Endodermal cell (in vitro differentiated cells): ENCODE results near the gene ECHS1. TPM values are rescaled to one million over a fixed set of nuclear protein-coding genes. Genes with fewer than 3 reads are reported as not detected.

Experiments used
- DNase-seq: peaks from one replicate; pipeline ENCODE4 v3.0.0-alpha.2; 2017
- H3K27ac ChIP-seq: 2 replicates; pipeline ENCODE4 v1.5.1; 2013; ENCODE audit warnings: mild to moderate bottlenecking, low read depth, low read length, moderate library complexity
- H3K27me3 ChIP-seq: 2 replicates; pipeline ENCODE4 v1.6.1; 2013; ENCODE audit warnings: mild to moderate bottlenecking, low read length, moderate library complexity; ENCODE audit not compliant: insufficient read depth, control insufficient read depth, poor library complexity, severe bottlenecking
- H3K36me3 ChIP-seq: 2 replicates; pipeline ENCODE4 v1.7.0; 2013; ENCODE audit warnings: mild to moderate bottlenecking, low read length, moderate library complexity; ENCODE audit not compliant: control insufficient read depth, insufficient read depth
- H3K4me1 ChIP-seq: one replicate; pipeline ENCODE4 v1.7.0; 2013; ENCODE audit warnings: low read length; ENCODE audit not compliant: control insufficient read depth, insufficient read depth
- H3K4me3 ChIP-seq: 2 replicates; pipeline ENCODE4 v1.5.1; 2013; ENCODE audit warnings: mild to moderate bottlenecking, low read length, moderate library complexity
- H3K9ac ChIP-seq: 2 replicates; pipeline ENCODE4 v1.6.1; 2013; ENCODE audit warnings: mild to moderate bottlenecking, low read length, moderate library complexity; ENCODE audit not compliant: poor library complexity, severe bottlenecking; ENCODE audit errors: extremely low read depth
- H3K9me3 ChIP-seq: 2 replicates; pipeline ENCODE4 v1.6.1; 2013; ENCODE audit warnings: mild to moderate bottlenecking, low read length, moderate library complexity; ENCODE audit not compliant: control insufficient read depth
- H3K27ac Mint-ChIP-seq: 2 replicates; pipeline ENCODE4 v1.8.0; 2020; ENCODE audit warnings: mixed read lengths
- H3K27me3 Mint-ChIP-seq: 2 replicates; pipeline ENCODE4 v1.8.0; 2021; ENCODE audit warnings: mild to moderate bottlenecking, mixed read lengths; ENCODE audit not compliant: insufficient read depth
- H3K36me3 Mint-ChIP-seq: 2 replicates; pipeline ENCODE4 v1.8.0; 2020; ENCODE audit warnings: low read depth, mixed read lengths
- H3K4me1 Mint-ChIP-seq: 2 replicates; pipeline ENCODE4 v1.8.0; 2020; ENCODE audit warnings: mixed read lengths
- H3K4me3 Mint-ChIP-seq: 2 replicates; pipeline ENCODE4 v1.8.0; 2020; ENCODE audit warnings: mild to moderate bottlenecking, moderate library complexity, mixed read lengths
- H3K9me3 Mint-ChIP-seq: 2 replicates; pipeline ENCODE4 v1.8.0; 2020; ENCODE audit warnings: mild to moderate bottlenecking, mixed read lengths
- WGBS, 2 experiments: methylation state at CpG; one replicate each; pipeline versions ENCODE4 v1.1.5 to v1.1.7; 2013; ENCODE audit warnings: missing lambda C conversion rate in 2 of 2, mixed read lengths in 1 of 2; ENCODE audit not compliant: insufficient coverage in 1 of 2, insufficient read length in 1 of 2; 5-methylcytosine and 5-hydroxymethylcytosine counted together
- total RNA-seq, 2 donors: library from RNA; stranded (reverse); fragmentation: NEBNext Ultra II Directional in 1 of 2; extraction: Animal tissue kit (Norgen Biotek cat#: 25700) in 1 of 2; gene quantifications; 2 replicates in 1 of 2; 3 replicates in 1 of 2; pipeline ENCODE4 v1.2.1, GENCODE V29; 2021
- TF ChIP-seq, protein P1 (sequence below): fragments of 200-600 bp; sonication (generic); conservative IDR thresholded peaks from 2 replicates; pipeline ENCODE4 v1.5.0; 2021; ENCODE audit warnings: antibody characterized with exemption, mild to moderate bottlenecking

Gene ECHS1
- total RNA-seq, 2 donors from 2014 or later = 92.3 to 102 TPM

DNA sequence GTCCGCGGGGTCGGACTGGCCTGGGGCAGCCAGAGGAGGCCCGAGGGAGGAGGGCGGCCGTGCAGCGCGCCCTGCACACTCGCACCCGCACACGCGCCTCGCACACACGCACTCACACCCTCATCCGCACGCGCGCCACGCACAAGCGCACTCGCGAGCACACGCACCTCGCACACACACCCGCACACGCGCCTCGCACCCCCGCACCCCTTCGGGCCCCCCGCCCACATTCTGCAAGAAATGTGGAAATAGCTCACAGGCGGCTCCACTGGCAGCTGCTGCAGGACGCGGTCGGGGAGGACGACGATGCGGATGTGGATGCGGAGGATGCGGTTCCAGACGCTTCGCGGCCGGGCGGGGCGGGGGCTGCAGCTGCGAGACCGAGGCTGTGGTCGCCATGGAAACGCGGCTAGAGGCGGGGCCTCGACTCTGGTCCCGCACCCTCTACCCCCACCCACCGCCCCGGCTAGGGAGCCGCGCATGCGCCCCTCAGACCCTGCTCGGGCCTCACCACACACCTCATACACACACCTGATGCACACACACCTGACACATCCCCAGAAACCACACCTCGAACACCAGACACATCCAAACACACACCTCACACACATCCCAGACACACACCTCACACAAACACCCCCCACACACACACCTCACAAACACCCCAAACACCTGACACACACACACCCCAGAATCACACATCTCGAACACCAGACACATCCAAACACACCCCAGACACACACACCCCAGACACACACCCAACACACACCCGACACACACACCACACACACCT lies 36.4 kb downstream of the ECHS1 start, which contains the start of gene CALY:
TSS of gene CALY (minus strand) at position 320 of the 793 bp plus-strand sequence. CDS start 7,907 bp downstream, outside the sequence.
- Histone ChIP-seq H3K9me3 (peaks cover 11% of the 10 kb centered on the region), H3K27me3 (peaks cover 96% of the 10 kb centered on the region), H3K9ac (no peak within 1 kb of the TSS), H3K27ac (no peak within 1 kb of the TSS), H3K36me3 (no peaks in the 10 kb centered on the region), H3K4me3 (no peak within 1 kb of the TSS), H3K4me1 (no peaks in the 10 kb centered on the region)
- Mint-ChIP-seq H3K4me3 (no peak within 1 kb of the TSS), H3K9me3 (peaks cover 5% of the 10 kb centered on the region), H3K36me3 (no peaks in the 10 kb centered on the region), H3K27ac (no peak within 1 kb of the TSS), H3K4me1 (no peaks in the 10 kb centered on the region), H3K27me3 (peaks cover 20% of the 10 kb centered on the region)
- TF ChIP-seq, protein P1, sequence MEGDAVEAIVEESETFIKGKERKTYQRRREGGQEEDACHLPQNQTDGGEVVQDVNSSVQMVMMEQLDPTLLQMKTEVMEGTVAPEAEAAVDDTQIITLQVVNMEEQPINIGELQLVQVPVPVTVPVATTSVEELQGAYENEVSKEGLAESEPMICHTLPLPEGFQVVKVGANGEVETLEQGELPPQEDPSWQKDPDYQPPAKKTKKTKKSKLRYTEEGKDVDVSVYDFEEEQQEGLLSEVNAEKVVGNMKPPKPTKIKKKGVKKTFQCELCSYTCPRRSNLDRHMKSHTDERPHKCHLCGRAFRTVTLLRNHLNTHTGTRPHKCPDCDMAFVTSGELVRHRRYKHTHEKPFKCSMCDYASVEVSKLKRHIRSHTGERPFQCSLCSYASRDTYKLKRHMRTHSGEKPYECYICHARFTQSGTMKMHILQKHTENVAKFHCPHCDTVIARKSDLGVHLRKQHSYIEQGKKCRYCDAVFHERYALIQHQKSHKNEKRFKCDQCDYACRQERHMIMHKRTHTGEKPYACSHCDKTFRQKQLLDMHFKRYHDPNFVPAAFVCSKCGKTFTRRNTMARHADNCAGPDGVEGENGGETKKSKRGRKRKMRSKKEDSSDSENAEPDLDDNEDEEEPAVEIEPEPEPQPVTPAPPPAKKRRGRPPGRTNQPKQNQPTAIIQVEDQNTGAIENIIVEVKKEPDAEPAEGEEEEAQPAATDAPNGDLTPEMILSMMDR = no peak
- 41 to 46% methylated on average over 16 to 63 of the region's 63 CpGs for whole genome bisulfite sequencing, 2 experiments
- peak; percentile 80 for DNase-seq

DNA sequence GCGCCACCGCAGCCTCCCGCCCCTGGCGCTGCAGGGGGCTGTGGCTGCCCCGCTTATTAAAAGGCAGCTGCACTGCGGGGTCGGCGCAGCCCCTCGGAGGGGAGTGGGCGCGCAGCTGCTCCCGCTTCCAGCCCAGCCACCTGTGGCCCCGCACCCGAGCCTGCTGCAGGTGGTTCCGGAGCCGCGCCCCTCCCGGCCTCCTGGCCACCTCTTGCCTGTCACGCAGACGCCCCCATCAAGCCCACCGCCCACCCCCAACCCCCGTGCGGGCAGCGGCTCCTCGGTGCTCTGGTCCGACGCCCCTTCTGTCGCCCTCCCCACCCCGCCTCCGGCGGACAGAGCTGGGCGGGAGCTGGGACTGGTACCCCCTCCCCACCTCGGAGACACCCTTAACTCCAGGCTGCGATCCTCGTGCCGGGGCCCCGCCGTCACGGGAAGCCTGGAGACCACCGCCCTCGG lies 37.0 kb downstream of the ECHS1 start:
- peaks cover 5% of the 10 kb centered on the region for H3K9me3 Mint-ChIP-seq
- H3K4me3 ChIP-seq = no peak overlapping the region
- TF ChIP-seq, protein P1 = no peak
- DNase-seq = no peak
- peaks cover 11% of the 10 kb centered on the region for H3K9me3 ChIP-seq
- no peak overlapping the region for H3K4me3 Mint-ChIP-seq
- H3K4me1 Mint-ChIP-seq = no peaks in the 10 kb centered on the region
- H3K27me3 ChIP-seq = peaks cover 96% of the 10 kb centered on the region
- WGBS, 2 experiments = 23 to 30% methylated on average over 4 to 40 of the region's 41 CpGs
- no peak overlapping the region for H3K27ac ChIP-seq
- H3K9ac ChIP-seq = no peak overlapping the region
- H3K4me1 ChIP-seq = no peaks in the 10 kb centered on the region
- no peak overlapping the region for H3K27ac Mint-ChIP-seq
- peaks cover 26% of the 10 kb centered on the region for H3K27me3 Mint-ChIP-seq
- no peaks in the 10 kb centered on the region for H3K36me3 Mint-ChIP-seq
- no peaks in the 10 kb centered on the region for H3K36me3 ChIP-seq

DNA sequence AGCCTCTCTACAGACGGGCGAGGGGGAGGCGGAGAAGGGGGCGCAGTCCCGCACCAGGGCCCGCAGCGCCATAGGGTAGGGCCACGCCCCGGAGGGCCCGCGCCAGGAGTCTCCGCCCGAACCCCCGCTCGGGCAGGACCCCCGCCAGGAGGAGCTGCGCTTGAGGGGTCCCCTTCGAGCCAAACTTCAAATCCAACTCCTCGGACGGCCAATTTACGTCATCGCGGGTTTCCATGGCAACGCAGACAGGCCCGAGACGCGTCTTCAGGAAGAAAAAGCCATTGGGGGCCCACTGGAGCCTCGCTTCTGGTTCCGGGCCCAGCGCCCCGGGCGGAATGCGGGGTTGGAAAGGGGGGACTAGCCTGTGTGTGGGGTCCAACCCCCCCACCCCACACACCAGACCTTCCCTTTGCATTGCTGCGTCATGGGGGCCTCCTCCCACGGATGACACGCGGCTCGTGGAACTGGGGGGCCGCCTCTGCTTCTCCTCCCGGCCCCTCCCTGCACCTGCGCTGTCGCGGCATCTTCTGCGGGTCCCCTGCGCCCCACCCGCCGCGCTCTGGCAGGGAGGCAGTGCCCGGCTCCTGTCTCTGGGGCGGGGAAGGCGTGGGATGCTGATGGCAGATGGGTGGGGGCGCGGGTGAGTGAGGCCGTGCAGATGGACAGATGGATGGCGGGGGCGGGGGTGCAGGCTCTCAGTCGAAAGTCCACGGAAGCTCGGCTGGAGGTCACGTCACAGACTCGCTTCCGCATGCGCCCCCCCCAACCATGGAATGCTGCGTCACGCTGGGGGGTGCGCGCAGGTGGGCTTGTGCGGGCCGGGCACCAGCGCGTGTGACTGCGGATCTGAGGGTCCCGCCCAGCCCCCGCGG lies 37.7 kb downstream of the ECHS1 start:
- peaks cover 33% of the 10 kb centered on the region for H3K27me3 Mint-ChIP-seq
- H3K36me3 Mint-ChIP-seq = no peaks in the 10 kb centered on the region
- TF ChIP-seq, protein P1 = no peak
- peaks cover 97% of the 10 kb centered on the region for H3K27me3 ChIP-seq
- DNase-seq = peak; percentile 84
- WGBS, 2 experiments = 4 to 12% methylated on average over 15 to 75 of the region's 75 CpGs
- peak overlapping the region; percentile 40 for H3K4me3 ChIP-seq
- H3K4me3 Mint-ChIP-seq = peak overlapping the region; percentile 40
- H3K27ac ChIP-seq = no peak overlapping the region
- no peaks in the 10 kb centered on the region for H3K4me1 ChIP-seq
- H3K36me3 ChIP-seq = no peaks in the 10 kb centered on the region
- no peak overlapping the region for H3K27ac Mint-ChIP-seq
- H3K9me3 ChIP-seq = peaks cover 11% of the 10 kb centered on the region
- no peak overlapping the region for H3K9ac ChIP-seq
- H3K9me3 Mint-ChIP-seq = peaks cover 5% of the 10 kb centered on the region
- no peaks in the 10 kb centered on the region for H3K4me1 Mint-ChIP-seq
